Measurements from ENCODE around the gene SLC16A6.

- TF ChIP-seq CTCF (IDR thresholded peaks at IDR 0.05) (no peak), POLR2AphosphoS5 (IDR thresholded peaks at IDR 0.05) (no peak), EP300 (IDR thresholded peaks at IDR 0.05) (no peak)
Observed at GRCh38 chr17:68257934-68258333, 33.0 kb downstream of the SLC16A6 start.
